ENCODE measurements around the gene KCNH8. TPM values are rescaled to one million over a fixed set of nuclear protein-coding genes. Genes with fewer than 3 reads are reported as not detected.
A peak's percentile ranks its signal among the peaks of the same experiment; 100 is the strongest.

Gene KCNH8
- total and polyA plus RNA-seq, 2 of the 4 experiments (the other 2 are of a cell fraction), result not detected

DNA sequence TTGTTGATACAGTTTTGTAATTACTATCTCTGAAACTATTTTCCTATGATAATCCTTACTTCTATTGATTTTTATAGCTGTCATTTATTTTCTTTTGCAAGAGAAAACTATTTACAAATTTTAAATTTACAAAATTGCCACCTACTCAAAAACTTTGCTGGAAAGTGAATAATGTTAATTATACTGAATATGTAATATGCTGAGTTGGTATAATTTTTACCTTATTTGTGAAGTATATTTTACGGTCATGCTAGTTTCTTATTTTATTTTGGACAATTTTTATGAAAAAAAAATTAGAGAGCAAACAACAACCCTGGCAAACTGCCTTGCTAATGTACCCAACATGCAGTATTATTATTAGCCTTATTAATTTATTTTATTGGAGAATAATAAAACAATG, 2.9 kb downstream of the KCNH8 start:
- Histone ChIP-seq H3K79me1 (ENCODE audit: low read depth in 1 of 2, low read length in 2 of 2) (no peaks in the 10 kb centered on the region), H3K27me3 (ENCODE audit: control insufficient read depth, insufficient read depth, low read length) (peaks cover 3% of the 10 kb centered on the region; the same call in 1 of the 2 replicates), H3K4me2 (ENCODE audit: low read depth, low read length) (no peak overlapping the region), H2BK15ac (ENCODE audit: low read depth, low read length) (no peak overlapping the region), H2AK9ac (replicated peaks; ENCODE audit: low read depth, low read length, poor library complexity) (no peak overlapping the region), H2BK5ac (ENCODE audit: low read depth, low read length, poor library complexity, severe bottlenecking) (no peak overlapping the region), H2AK5ac (ENCODE audit: low read depth, low read length) (no peak overlapping the region), H3K9me3 (ENCODE audit: control insufficient read depth, insufficient read depth, low read length) (no peaks in the 10 kb centered on the region), H3K14ac (replicated peaks; ENCODE audit: low read depth, low read length) (no peak overlapping the region), H3K36me3 (ENCODE audit: control insufficient read depth, insufficient read depth, low read length) (no peaks in the 10 kb centered on the region), H3K9me1 (ENCODE audit: insufficient read depth, low read length) (no peaks in the 10 kb centered on the region), H3K4me1 (ENCODE audit: control insufficient read depth, insufficient read depth, low read length) (no peaks in the 10 kb centered on the region), H4K8ac (ENCODE audit: low read depth in 2 of 2, low read length in 2 of 2) (no peak overlapping the region), H4K91ac (ENCODE audit: insufficient read depth, low read depth, low read length) (no peak overlapping the region), H3K18ac (ENCODE audit: low read depth, low read length) (no peak overlapping the region), H3K23ac (ENCODE audit: low read depth, low read length) (no peak overlapping the region), H3K4me3 (ENCODE audit: insufficient read depth, low read depth, low read length) (no peak overlapping the region), H3K56ac (ENCODE audit: extremely low read depth, insufficient read depth, low read length) (no peak overlapping the region), H2BK120ac (ENCODE audit: low read depth, low read length) (no peak overlapping the region), H3K27ac (ENCODE audit: insufficient read depth, low read length) (no peak overlapping the region), H2AFZ (replicated peaks; ENCODE audit: low read length, poor library complexity) (no peak overlapping the region), H3K4ac (ENCODE audit: low read depth, low read length) (no peak overlapping the region), H4K20me1 (ENCODE audit: insufficient read depth, low read length) (no peaks in the 10 kb centered on the region), H2BK20ac (ENCODE audit: low read depth, low read length) (no peak overlapping the region), H3K9ac (ENCODE audit: low read depth, low read length) (no peak overlapping the region), H4K5ac (ENCODE audit: low read depth, low read length) (no peak overlapping the region)
- WGBS, 2 experiments (ENCODE audit: extremely low coverage in 2 of 2, insufficient read length in 1 of 2), result no CpG with 5 or more reads among the region's 1 CpG
- dilution Hi-C loops (cut with HindIII; ENCODE audit: low sequenced_read_pairs, unreplicated experiment) (no loop called here), intact Hi-C loops (cut with micrococcal nuclease) (no loop called here), in situ Hi-C loops (cut with MboI; ENCODE audit: low sequenced_read_pairs) (no loop called here)
- ATAC-seq (ENCODE audit: low read depth) (no peak), DNase-seq (no peak)
- TF ChIP-seq CHD1 (IDR thresholded peaks at IDR 0.05; ENCODE audit: low read depth, low read length), result no peak
- peak; percentile 71 for TF ChIP-seq MAFK (IDR thresholded peaks at IDR 0.05; ENCODE audit: low read depth, low read length)
- CTCF ChIA-PET, result no interaction called here
- POLR2A ChIA-PET (ENCODE audit: unreplicated experiment), result no interaction called here
- BruUV-seq (replicated peaks), result no TSS peak
